Urinary bladder (tissue), 4 donors: ENCODE measurements around the gene COL16A1. TPM values are rescaled to one million over a fixed set of nuclear protein-coding genes. Genes with fewer than 3 reads are reported as not detected.
A peak's percentile ranks its signal among the peaks of the same experiment; 100 is the strongest.

ENCODE experiments used
- DNase-seq: peaks from one replicate; pipeline ENCODE4 v3.0.0-alpha.2; 2015; ENCODE audit errors: extremely low spot score
- H3K27ac ChIP-seq: one replicate; pipeline ENCODE4 v1.5.1; 2013; ENCODE audit warnings: low read depth, mild to moderate bottlenecking, moderate library complexity
- H3K36me3 ChIP-seq: one replicate; pipeline ENCODE4 v1.6.1; 2013; ENCODE audit warnings: mild to moderate bottlenecking, moderate library complexity; ENCODE audit not compliant: insufficient read depth
- H3K4me1 ChIP-seq: one replicate; pipeline ENCODE4 v1.6.1; 2013; ENCODE audit warnings: mild to moderate bottlenecking, moderate library complexity; ENCODE audit not compliant: insufficient read depth
- H3K4me3 ChIP-seq: one replicate; pipeline ENCODE4 v1.5.1; 2013; ENCODE audit warnings: low read depth, low read length
- WGBS: extraction: QIAGEN DNeasy Blood & Tissue Kit; methylation state at CpG from one replicate; pipeline ENCODE4 v1.1.7; 2013; 5-methylcytosine and 5-hydroxymethylcytosine counted together
- polyA plus RNA-seq: library from polyadenylated mRNA; stranded (reverse); fragments of 200-250 nt; gene quantifications from one replicate; pipeline ENCODE4 v1.2.3, GENCODE V29; 2013
- total RNA-seq: library from RNA; depleted of rRNA; stranded (reverse); fragments of >200 nt; gene quantifications from one replicate; pipeline ENCODE4 v1.2.3, GENCODE V29; 2014
- donor health status: healthy with polysubstance abuse.
- donor health status: healthy.

COL16A1 gene
- total RNA-seq, result 217 TPM
- polyA plus RNA-seq, result 166 TPM

DNA sequence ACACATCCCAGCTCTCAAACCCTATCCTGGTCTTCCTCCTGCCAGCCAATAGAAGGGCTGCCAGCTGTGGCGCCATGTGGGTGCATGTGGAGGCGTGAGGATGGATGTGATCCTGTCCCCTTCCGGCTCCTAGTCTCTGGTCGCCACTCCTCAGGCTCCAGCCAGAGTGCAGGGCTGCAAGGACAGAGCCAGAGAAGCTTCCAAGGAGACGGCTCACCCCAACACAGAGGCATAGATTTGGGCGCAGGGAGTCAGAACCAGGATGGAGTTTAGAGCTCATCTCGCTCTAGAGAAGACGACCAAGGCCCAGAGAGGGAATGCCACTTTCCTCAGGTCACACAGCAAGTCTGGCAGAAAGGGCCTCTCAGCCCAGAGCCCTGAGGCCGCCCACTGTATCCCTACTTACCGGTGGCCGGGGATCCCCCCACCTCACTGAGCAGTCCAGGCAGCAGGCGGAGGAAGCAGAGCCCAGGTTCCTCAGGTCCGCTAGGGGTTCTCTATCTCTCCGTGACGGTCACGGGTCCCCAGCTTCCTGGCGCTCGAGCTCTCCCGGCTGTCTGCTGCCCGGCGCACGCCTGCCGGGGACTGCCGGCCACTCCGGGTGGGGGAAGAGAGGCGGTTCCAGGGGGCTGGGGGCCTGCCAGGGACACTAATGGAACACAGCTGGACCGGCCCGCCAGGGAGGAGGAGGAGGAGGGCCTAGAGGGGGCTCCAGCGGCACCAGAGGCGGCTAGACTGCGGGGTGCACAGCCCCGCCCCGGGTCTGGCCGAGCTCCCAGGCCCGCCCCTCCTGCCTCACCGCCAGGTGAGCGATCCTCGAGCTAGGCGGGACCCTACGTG, at the start of gene COL16A1:
Gene COL16A1, minus strand, starts transcription at position 587 of the 840 bp plus-strand sequence. CDS start 1,824 bp downstream, outside the sequence.
- 6% methylated on average over 40 of the region's 40 CpGs for WGBS
- Histone ChIP-seq H3K4me1 (no peaks in the 10 kb centered on the region), H3K27ac (peak within 1 kb of the TSS; percentile 77), H3K4me3 (peak within 1 kb of the TSS; percentile 46), H3K36me3 (no peaks in the 10 kb centered on the region)
- peak; percentile 72 for DNase-seq

DNA sequence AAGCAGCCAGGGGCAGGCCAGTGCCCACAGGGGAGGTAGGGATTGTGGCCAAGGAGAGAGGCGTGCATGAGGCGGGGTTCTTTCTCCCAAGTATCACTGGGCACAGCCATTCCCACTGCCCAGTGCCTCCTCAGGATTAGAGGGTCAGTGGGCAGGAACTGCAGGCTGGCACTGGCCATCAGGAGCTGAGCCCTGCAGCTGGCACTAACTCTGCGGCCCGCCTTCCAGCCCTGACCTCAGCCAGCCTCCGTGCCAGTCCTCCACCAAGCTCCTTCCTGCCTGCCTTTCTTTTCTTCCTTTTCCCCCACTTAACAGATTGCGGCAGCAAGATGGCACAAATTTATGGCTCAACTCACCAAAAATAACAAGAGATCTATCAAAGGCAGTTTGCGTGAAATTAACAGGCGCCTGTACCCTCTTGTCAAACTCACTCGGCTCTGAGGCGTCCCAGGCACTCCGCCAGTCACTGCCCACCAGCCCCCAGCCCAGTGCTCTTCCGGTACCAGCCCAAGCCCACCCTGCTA, 49.2 kb upstream of the COL16A1 start:
- Histone ChIP-seq H3K4me1 (no peaks in the 10 kb centered on the region), H3K27ac (no peak overlapping the region), H3K36me3 (no peaks in the 10 kb centered on the region), H3K4me3 (no peak overlapping the region)
- whole genome bisulfite sequencing, result 83% methylated on average over 12 of the region's 12 CpGs
- DNase-seq, result no peak

DNA sequence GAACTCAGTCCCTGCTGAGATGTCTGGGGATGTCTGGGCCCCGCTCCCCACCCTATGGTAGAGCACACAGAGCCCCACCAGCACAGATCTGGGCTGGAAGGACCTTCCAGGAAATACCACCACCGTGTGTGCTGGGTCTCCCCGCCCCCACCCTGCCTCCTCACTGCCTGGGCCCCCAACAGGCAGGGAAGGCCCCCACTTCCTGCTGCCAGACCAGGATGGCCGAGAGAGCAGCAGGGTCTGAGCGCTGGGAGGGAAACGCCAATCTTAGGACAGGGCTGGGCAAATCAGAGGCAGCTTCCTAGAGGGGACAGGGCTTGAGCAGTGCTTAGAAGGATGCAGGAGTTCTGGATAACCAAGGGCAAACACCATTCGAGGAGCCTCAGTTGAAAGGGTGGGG, 48.4 kb upstream of the COL16A1 start:
- Histone ChIP-seq H3K4me3 (no peak overlapping the region), H3K27ac (no peak overlapping the region), H3K36me3 (no peaks in the 10 kb centered on the region), H3K4me1 (no peaks in the 10 kb centered on the region)
- no peak for DNase-seq
- 63% methylated on average over 7 of the region's 7 CpGs for WGBS

DNA sequence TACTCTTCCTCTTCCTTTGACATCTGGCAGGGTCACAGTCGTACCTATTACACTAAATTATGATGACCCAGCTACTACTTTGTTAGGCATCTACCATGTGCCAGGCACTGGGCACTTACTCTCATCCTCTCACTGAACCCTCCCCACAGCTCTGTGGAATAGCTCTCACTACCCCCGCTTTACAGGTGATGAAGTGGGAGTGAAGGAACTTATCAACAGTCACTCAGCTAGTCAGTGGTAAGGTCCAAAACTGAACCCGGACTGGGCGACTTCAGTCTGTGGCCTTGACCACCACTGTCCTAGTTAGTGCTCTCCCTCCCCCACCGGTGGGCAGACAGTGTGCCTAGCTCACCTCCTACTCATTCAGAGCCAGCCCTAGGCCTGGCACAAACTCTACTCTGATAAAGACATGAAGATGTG, 48.0 kb upstream of the COL16A1 start:
- no peaks in the 10 kb centered on the region for H3K36me3 ChIP-seq
- no peak overlapping the region for H3K27ac ChIP-seq
- no peak overlapping the region for H3K4me3 ChIP-seq
- 78% methylated on average over 5 of the region's 5 CpGs for WGBS
- H3K4me1 ChIP-seq, result no peaks in the 10 kb centered on the region
- no peak for DNase-seq

DNA sequence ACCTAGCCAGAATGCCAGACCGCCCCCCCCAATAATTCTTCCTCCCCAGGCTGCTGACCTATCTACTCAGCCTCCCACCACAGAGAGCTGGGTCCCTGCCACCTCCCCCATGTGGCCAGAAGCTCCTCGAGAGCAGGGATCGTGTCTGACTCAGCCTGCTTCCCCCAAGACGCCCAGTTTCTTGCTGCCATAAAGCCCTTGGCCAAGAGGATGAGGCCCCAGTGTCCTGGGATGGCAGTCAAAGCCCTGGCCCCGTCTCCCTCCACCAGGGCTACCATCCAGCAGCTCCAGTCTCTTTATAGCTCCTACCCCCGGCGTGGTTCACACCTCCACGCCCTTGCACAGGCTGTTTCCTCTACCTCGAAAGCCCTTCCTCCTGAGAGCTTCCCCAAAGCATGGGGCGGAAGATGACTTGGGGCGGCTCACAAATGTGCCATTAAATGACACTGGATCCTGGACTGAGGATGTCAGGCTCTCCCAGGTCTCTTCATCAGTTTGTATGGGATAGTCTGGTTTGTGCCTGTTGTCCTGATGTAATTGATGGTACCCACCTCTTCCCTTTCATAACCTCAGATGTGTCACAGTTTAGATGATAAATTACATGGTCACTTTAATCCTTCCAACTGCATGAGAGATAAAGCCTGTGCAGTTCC, 47.2 kb upstream of the COL16A1 start:
- Histone ChIP-seq H3K27ac (no peak overlapping the region), H3K4me3 (no peak overlapping the region), H3K4me1 (no peaks in the 10 kb centered on the region), H3K36me3 (no peaks in the 10 kb centered on the region)
- DNase-seq, result no peak
- whole genome bisulfite sequencing, result 56% methylated on average over 11 of the region's 11 CpGs

DNA sequence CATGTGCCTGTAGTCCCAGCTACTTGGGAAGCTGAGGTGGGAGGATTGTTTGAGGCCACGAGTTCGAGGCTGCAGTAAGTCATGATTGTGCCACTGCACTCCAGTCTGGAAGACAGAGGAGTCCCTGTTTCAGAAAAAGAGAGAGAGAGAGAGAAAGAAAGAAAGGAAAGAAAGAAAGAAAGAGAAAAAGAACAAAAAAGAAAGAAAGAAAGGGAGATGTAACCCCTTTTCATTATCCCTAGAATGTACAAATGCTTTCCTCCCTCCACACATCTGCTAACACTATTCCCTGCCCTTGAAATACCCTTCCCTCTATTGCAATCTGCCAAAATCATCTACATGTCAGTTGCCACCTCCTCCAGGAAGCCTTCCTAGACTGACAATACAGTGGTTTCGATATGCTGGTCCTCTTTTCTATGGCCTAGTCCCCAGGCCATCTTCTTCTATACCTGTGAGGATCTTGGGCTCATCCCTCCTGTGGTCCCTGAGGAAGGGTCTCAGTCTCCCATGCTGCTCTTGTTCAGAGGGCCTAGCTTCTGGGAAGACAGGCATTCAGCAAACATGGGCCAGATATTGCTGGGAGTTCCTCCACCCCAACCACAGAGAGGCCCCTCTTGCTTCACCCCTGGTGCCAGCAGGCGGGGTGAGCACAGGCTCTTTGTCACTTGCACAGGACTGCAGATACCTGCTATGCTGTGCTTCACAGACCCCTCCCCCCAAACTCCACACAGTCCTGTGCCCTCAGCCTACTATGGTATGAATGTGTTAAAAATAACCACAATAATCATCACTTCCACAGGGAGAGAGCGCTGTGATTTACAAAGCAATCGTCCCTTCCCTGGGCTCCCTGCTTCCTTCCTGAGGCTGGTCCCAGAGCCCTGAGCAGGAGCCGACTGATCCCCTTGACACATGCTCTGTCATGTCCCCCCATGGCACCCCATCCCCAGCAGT, 46.2 kb upstream of the COL16A1 start:
- Histone ChIP-seq H3K4me1 (no peaks in the 10 kb centered on the region), H3K4me3 (no peak overlapping the region), H3K27ac (no peak overlapping the region), H3K36me3 (no peaks in the 10 kb centered on the region)
- 79% methylated on average over 7 of the region's 7 CpGs for WGBS
- DNase-seq, result no peak

DNA sequence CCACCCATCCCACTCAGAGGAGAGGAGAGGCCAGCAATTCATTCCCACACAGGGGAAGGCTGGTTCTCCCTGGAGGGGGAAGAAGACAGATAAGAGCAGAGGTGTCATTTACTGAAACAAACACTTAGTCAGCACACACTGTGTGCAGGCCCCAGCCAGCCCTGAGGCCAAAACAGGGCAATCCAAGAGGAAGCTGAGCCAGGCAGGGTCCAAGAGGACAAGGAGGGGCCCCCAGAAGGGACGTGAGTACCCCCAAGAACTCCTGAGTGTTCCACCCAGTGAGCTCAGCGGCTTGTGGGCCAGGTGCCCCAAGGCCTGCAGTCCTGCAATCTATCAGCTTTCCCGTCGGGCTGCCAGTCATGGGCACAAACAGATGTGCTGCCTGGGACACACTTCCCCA, 44.5 kb upstream of the COL16A1 start:
- 82% methylated on average over 4 of the region's 4 CpGs for WGBS
- Histone ChIP-seq H3K4me3 (no peak overlapping the region), H3K27ac (no peak overlapping the region), H3K36me3 (no peaks in the 10 kb centered on the region), H3K4me1 (no peaks in the 10 kb centered on the region)
- no peak for DNase-seq

DNA sequence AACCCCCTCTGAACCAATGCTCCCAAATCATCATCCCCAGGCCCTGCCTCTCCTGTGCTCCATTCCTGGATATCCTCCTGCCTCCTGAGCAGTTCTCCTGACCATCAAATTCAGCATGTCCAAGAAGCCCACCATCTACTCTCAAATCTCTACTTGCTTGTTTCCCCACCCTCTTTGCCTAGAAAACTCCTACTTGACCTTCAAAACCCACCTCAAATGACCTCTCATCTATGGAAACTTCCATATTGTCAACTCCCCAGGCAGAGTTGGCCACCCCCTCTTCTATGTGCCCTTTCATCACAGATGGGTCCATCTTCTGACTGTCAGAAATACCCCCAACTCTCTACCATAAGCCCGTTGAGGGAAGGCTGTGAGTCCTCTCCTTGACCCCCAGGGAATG, 43.5 kb upstream of the COL16A1 start:
- no peak for DNase-seq
- Histone ChIP-seq H3K4me1 (no peaks in the 10 kb centered on the region), H3K4me3 (no peak overlapping the region), H3K27ac (no peak overlapping the region), H3K36me3 (no peaks in the 10 kb centered on the region)
- WGBS, result 85% methylated on average over 1 of the region's 1 CpG

DNA sequence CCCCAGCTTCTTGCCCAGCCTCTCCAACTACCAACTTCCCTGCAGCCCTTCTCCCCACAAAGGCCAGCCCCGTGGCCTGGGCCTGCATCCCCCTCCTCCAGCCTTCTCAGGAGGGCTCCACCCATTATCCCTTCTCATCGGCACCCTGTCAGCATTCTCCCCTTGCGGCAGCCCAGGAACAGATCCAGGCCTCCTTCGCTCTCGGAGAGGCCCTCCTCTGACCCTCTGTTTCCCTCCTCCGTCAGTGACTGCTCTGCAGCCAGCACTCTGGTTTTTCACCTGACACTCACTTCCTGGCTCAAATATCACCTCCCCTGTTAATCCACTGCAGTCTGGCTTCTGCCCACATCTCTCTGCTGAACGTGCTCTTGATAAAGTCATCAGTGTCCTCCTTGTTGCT, 42.9 kb upstream of the COL16A1 start:
- H3K4me3 ChIP-seq, result no peak overlapping the region
- 33% methylated on average over 7 of the region's 7 CpGs for WGBS
- no peak overlapping the region for H3K27ac ChIP-seq
- no peaks in the 10 kb centered on the region for H3K36me3 ChIP-seq
- H3K4me1 ChIP-seq, result no peaks in the 10 kb centered on the region
- DNase-seq, result no peak

DNA sequence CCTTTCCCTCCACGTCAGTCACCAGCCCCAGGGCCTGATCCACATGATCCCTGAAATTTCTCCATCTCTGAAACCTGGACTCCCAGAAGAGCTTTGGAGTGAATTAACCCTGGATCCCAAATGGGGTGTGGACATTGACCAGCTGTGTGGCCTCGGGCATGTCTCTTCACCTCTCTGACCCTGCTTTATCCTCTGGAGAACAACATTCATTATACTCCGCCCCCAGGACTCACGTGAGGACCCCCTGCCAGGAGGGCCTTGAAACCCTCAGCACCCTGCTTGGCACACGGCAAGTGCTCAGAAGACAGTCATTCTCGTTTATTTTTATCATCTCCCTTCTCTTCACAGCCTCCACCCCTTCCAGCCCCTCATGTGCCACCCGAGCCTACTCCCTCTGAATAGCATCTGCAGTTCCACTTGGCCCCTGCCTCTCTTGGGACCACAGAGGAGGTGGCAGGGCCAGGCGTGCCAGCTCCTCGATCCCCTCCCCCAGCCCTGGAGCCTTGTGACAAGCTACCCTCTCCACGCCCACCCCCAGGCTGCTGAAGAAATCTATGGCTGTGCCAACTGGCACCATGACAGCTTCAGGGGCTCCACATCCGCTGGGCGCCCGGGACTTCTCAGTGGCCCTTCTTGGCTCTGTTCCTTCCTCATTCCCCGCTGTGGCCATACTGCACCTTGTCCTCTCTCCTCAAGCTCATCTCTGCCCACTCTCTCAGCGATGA, 42.3 kb upstream of the COL16A1 start:
- no peaks in the 10 kb centered on the region for H3K4me1 ChIP-seq
- no peak overlapping the region for H3K27ac ChIP-seq
- no peak for DNase-seq
- H3K36me3 ChIP-seq, result no peaks in the 10 kb centered on the region
- WGBS, result 55% methylated on average over 15 of the region's 15 CpGs
- no peak overlapping the region for H3K4me3 ChIP-seq

DNA sequence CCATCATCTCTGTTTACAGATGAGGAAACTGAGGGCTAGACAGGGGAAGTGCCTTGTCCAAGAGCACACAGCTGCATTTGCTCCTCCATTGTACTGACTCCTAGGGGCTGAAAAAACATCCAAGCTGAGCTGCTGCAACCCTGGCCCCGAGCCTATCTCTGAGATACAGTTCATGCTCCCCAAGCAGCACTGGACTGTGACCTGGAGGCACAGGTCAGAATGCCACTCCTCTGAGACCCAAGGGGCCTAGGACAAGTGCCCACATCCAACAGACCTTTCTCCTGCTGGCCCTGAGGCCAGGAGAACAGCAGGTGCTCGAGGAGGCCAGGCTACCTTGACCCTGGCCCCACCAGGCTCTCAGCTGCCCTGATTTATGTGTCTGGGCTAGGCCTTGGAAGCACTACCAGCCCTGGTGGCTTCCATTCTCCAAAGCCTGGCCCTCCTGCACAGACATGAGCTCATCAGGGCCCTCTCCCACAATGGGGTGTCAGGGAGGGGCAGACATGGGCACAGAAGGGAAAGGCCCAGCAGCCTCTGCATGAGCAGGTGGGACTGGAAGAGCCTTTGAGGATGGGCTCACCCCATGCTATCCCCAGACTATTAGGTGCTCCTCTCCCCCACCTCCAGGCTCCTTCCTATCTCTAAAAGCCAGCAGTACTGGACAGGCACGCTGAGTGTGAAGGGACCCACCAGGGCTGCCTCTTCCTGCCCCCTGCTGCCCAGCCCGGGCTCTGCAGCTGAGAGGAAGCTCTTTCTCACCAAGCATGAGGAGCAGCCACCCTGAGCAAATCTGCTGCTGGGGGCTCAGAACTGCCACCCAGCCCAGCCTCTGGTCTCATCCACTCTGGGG, 41.5 kb upstream of the COL16A1 start:
- DNase-seq, result no peak
- H3K4me1 ChIP-seq, result no peaks in the 10 kb centered on the region
- H3K4me3 ChIP-seq, result no peak overlapping the region
- WGBS, result 50% methylated on average over 4 of the region's 4 CpGs
- no peaks in the 10 kb centered on the region for H3K36me3 ChIP-seq
- no peak overlapping the region for H3K27ac ChIP-seq

DNA sequence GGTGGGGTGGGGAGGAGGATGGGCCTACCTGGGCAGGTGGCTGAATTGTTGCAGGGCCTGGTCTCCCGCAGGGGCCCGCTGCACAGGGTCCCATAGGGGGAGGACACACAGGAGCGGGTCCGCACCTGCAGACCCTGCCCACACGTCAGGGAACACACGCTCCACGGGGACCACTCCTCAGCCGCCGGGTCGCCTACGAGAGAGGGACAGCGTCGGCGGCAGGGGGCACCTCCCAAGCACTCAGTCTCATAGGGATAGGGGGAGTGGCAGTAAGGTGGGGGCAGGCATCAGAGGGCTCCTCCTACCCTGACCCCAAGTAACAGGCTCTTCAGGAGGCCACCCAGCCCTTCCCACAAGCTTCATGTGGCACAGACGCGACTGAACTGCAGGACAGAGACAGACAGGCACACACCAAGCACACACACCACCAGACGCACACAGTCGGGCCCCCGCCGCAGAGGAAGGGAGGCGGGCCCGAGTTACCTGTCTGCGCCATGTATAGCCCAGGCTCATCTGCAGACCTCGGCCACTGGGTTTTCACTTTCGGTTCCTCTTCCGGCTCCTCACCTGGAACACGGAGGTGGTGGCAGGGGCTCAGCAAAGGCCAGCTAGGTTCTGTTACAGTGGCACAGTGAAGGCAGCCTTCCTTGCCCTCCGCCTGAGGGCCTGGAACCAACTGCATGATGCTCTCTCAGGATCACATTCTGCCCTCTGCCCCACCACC, 40.5 kb upstream of the COL16A1 start:
- 91% methylated on average over 28 of the region's 28 CpGs for WGBS
- Histone ChIP-seq H3K36me3 (no peaks in the 10 kb centered on the region), H3K4me3 (no peak overlapping the region), H3K4me1 (no peaks in the 10 kb centered on the region), H3K27ac (no peak overlapping the region)
- no peak for DNase-seq
